Neural crest cell (in vitro differentiated cells): ENCODE measurements around the gene FANCE. TPM values are rescaled to one million over a fixed set of nuclear protein-coding genes. Genes with fewer than 3 reads are reported as not detected.

Source experiments
- DNase-seq: peaks from one replicate; pipeline ENCODE4 v3.0.0; 2021; ENCODE audit warnings: low read depth, mixed read lengths, low spot score
- H3K27ac Mint-ChIP-seq: one replicate; pipeline ENCODE4 v1.8.0; 2021; ENCODE audit warnings: mild to moderate bottlenecking, mixed read lengths; ENCODE audit not compliant: unreplicated experiment
- H3K27me3 Mint-ChIP-seq: 2 replicates; pipeline ENCODE4 v1.8.0; 2021; ENCODE audit warnings: low read depth, mild to moderate bottlenecking, mixed read lengths
- H3K36me3 Mint-ChIP-seq: 2 replicates; pipeline ENCODE4 v1.8.0; 2021; ENCODE audit warnings: low read depth, mild to moderate bottlenecking, mixed read lengths
- H3K4me1 Mint-ChIP-seq: 2 replicates; pipeline ENCODE4 v1.8.0; 2021; ENCODE audit warnings: mixed read lengths
- H3K4me3 Mint-ChIP-seq: one replicate; pipeline ENCODE4 v1.8.0; 2021; ENCODE audit warnings: mild to moderate bottlenecking, mixed read lengths
- H3K9me3 Mint-ChIP-seq: 2 replicates; pipeline ENCODE4 v1.8.0; 2021; ENCODE audit warnings: mixed read lengths
- total RNA-seq: library from RNA; stranded (reverse); gene quantifications from 2 replicates; pipeline ENCODE4 v1.2.1, GENCODE V29; 2021
- TF ChIP-seq, protein P1 (sequence below): fragments of 200-600 bp; sonication (generic); conservative IDR thresholded peaks from 2 replicates; pipeline ENCODE4 v1.5.0; 2021; ENCODE audit warnings: antibody characterized with exemption, mild to moderate bottlenecking

FANCE gene
- total RNA-seq, 1 donor from 2014 or later, result 20.4 TPM

DNA sequence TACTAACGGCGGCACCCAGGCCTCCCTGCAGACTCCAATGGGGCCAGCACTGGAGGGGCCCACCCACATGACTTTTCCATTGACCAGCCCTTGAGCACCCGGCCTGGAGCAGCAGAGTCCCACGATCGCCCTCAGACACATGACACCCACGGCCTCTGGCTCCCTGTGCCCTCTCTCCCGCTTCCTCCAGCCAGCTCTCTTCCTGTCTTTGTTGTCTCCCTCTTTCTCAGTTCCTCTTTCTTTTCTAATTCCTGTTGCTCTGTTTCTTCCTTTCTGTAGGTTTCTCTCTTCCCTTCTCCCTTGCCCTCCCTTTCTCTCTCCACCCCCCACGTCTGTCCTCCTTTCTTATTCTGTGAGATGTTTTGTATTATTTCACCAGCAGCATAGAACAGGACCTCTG lies 26.1 kb upstream of the FANCE start:
- H3K4me3 Mint-ChIP-seq, result no peak overlapping the region
- TF ChIP-seq, protein P1, sequence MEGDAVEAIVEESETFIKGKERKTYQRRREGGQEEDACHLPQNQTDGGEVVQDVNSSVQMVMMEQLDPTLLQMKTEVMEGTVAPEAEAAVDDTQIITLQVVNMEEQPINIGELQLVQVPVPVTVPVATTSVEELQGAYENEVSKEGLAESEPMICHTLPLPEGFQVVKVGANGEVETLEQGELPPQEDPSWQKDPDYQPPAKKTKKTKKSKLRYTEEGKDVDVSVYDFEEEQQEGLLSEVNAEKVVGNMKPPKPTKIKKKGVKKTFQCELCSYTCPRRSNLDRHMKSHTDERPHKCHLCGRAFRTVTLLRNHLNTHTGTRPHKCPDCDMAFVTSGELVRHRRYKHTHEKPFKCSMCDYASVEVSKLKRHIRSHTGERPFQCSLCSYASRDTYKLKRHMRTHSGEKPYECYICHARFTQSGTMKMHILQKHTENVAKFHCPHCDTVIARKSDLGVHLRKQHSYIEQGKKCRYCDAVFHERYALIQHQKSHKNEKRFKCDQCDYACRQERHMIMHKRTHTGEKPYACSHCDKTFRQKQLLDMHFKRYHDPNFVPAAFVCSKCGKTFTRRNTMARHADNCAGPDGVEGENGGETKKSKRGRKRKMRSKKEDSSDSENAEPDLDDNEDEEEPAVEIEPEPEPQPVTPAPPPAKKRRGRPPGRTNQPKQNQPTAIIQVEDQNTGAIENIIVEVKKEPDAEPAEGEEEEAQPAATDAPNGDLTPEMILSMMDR, result no peak
- peaks cover 10% of the 10 kb centered on the region for H3K4me1 Mint-ChIP-seq
- no peak for DNase-seq
- peaks cover 15% of the 10 kb centered on the region for H3K36me3 Mint-ChIP-seq
- H3K27me3 Mint-ChIP-seq, result no peaks in the 10 kb centered on the region
- H3K27ac Mint-ChIP-seq, result peak overlapping the region; percentile 84
- H3K9me3 Mint-ChIP-seq, result peaks cover 8% of the 10 kb centered on the region

DNA sequence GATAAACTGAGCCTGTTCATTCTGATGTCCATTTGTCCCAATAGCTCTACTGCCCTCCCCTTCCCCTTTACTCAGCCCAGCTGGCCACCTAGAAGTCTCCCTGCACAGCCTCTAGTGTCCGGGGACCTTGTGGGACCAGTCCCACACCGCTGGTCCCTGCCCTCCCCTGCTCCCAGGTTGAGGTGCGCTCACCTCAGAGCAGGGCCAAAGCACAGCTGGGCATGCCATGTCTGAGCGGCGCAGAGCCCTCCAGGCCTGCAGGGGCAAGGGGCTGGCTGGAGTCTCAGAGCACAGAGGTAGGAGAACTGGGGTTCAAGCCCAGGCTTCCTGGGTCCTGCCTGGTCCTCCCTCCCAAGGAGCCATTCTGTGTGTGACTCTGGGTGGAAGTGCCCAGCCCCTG lies 24.7 kb upstream of the FANCE start:
- H3K4me3 Mint-ChIP-seq, result no peak overlapping the region
- H3K4me1 Mint-ChIP-seq, result peaks cover 10% of the 10 kb centered on the region
- no peaks in the 10 kb centered on the region for H3K27me3 Mint-ChIP-seq
- DNase-seq, result no peak
- H3K9me3 Mint-ChIP-seq, result peaks cover 8% of the 10 kb centered on the region
- H3K36me3 Mint-ChIP-seq, result peaks cover 15% of the 10 kb centered on the region
- no peak overlapping the region for H3K27ac Mint-ChIP-seq
- TF ChIP-seq, protein P1, result no peak

DNA sequence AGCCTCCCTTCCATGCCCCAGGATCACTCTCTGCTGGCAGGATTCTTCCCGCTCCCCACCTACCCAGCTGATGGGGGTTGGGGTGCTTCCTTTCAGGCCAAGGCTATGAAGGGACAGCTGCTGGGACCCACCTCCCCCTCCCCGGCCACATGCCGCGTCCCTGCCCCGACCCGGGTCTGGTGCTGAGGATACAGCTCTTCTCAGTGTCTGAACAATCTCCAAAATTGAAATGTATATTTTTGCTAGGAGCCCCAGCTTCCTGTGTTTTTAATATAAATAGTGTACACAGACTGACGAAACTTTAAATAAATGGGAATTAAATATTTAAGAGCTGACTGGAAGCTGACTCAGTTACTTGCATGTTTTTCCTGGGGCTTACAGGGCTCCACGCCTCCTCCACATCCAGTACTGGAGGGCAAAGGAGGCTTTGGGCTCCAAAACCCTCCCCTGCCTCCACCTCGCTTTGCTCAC lies 24.3 kb upstream of the FANCE start:
- H3K9me3 Mint-ChIP-seq, result peaks cover 8% of the 10 kb centered on the region
- peaks cover 10% of the 10 kb centered on the region for H3K4me1 Mint-ChIP-seq
- TF ChIP-seq, protein P1, result no peak
- H3K4me3 Mint-ChIP-seq, result no peak overlapping the region
- no peaks in the 10 kb centered on the region for H3K27me3 Mint-ChIP-seq
- DNase-seq, result no peak
- no peak overlapping the region for H3K27ac Mint-ChIP-seq
- peaks cover 15% of the 10 kb centered on the region for H3K36me3 Mint-ChIP-seq

DNA sequence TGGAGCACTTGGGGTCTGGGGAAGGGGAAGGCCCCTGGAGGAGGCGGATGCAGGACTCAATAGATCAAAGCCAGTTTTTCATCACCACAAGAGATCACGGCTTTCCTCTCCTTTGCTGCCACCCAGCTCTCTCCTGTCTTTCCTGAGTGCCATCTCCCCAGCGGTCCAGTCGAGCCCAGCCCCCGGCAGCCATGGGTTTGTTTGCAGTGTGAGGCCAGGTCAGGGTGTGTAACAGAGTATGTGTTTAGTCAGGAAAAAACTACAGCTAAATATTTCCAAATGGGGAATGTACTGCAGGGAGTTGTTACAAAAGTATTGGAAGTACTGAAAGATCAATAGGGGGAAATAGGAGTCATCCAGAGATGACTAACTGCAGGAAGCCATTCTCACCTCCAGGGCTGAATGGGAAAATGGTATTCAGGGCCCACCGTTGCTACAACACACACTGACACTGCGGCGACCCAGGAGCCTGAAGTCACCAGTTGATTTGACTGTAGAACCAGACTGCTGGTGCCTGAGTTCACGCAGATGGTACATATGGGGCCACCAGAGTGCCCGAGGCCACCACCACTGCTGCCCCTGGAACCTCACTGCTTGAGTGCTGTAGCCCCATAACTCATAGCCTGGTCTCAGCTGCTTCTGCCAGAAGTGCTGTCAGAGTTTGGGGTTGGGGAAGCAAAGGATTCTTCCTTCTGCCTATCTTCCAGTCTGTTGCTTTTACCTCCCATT lies 23.6 kb upstream of the FANCE start:
- Mint-ChIP-seq H3K36me3 (peaks cover 15% of the 10 kb centered on the region), H3K27me3 (no peaks in the 10 kb centered on the region), H3K9me3 (peaks cover 8% of the 10 kb centered on the region), H3K4me3 (no peak overlapping the region), H3K4me1 (peaks cover 10% of the 10 kb centered on the region), H3K27ac (peak overlapping the region; percentile 16)
- DNase-seq, result no peak
- TF ChIP-seq, protein P1, result no peak

DNA sequence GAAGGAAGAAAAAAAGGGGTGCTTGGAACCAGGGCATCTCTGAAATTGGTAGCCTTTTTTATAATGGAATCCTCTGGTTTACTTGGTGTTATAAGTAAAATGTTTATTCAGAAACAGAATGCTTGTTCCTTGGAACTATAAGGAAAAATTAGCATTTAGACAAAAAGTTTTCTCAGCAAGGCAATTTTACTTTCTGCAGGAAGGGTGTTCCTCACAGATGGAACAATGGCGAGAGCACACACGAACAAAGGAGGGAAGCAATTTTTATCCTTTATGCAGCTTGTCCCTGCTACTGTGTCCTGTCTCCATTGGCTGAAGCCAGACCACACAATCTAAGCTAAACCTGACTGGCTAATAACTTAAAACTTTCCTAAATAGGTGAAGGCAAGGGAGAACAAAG lies 22.7 kb upstream of the FANCE start:
- no peak overlapping the region for H3K27ac Mint-ChIP-seq
- no peak overlapping the region for H3K4me3 Mint-ChIP-seq
- peaks cover 15% of the 10 kb centered on the region for H3K36me3 Mint-ChIP-seq
- no peak for DNase-seq
- peaks cover 8% of the 10 kb centered on the region for H3K9me3 Mint-ChIP-seq
- TF ChIP-seq, protein P1, result no peak
- peaks cover 10% of the 10 kb centered on the region for H3K4me1 Mint-ChIP-seq
- H3K27me3 Mint-ChIP-seq, result no peaks in the 10 kb centered on the region
